ENCODE results near the gene CLDND1.

The CLDND1 gene

GRCh38 chr3:98551236-98551635 is 28.5 kb upstream of the CLDND1 start:
- no peak for DNase-seq

- no peak for DNase-seq
Observed at GRCh38 chr3:98550833-98551232, 28.1 kb upstream of the CLDND1 start.

- DNase-seq, result no peak
Observed at GRCh38 chr3:98548544-98548943, 25.8 kb upstream of the CLDND1 start.

- DNase-seq, result no peak
Observed at GRCh38 chr3:98545940-98546339, 23.2 kb upstream of the CLDND1 start.

- DNase-seq, result no peak
Observed at GRCh38 chr3:98542623-98543022, 19.9 kb upstream of the CLDND1 start.

- DNase-seq, result no peak
Observed at GRCh38 chr3:98541695-98542094, 19.0 kb upstream of the CLDND1 start.

GRCh38 chr3:98540346-98540745 is 17.6 kb upstream of the CLDND1 start:
- no peak for DNase-seq

- no peak for DNase-seq
Observed at GRCh38 chr3:98536456-98537017, 13.8 kb upstream of the CLDND1 start.

GRCh38 chr3:98534734-98535133 is 12.0 kb upstream of the CLDND1 start:
- no peak for DNase-seq

- DNase-seq, result no peak
Observed at GRCh38 chr3:98534168-98534567, 11.5 kb upstream of the CLDND1 start.

- DNase-seq, result no peak
Observed at GRCh38 chr3:98532709-98533571, 10.2 kb upstream of the CLDND1 start.

- no peak for DNase-seq
Observed at GRCh38 chr3:98532275-98532637, 9.6 kb upstream of the CLDND1 start.

- DNase-seq, result no peak
Observed at GRCh38 chr3:98531622-98532274, 9.0 kb upstream of the CLDND1 start, which contains the start of gene GPR15. Gene GPR15 (plus strand): TSS chr3:98531978. CDS start chr3:98532034, 56 bp downstream.

- DNase-seq, result no peak
Observed at GRCh38 chr3:98530676-98531075, 8.0 kb upstream of the CLDND1 start.

- DNase-seq, result no peak
Observed at GRCh38 chr3:98529856-98530459, 7.3 kb upstream of the CLDND1 start.

GRCh38 chr3:98528474-98529346 is 6.0 kb upstream of the CLDND1 start:
- DNase-seq, result no peak

GRCh38 chr3:98525494-98525893 is 2.8 kb upstream of the CLDND1 start:
- DNase-seq, result no peak

GRCh38 chr3:98521897-98522543 is 682 bp downstream of the CLDND1 start:
- DNase-seq, result peak; percentile 17

GRCh38 chr3:98519351-98519750 is 3.4 kb downstream of the CLDND1 start:
- DNase-seq, result no peak

GRCh38 chr3:98518816-98519215 is 3.9 kb downstream of the CLDND1 start:
- DNase-seq, result no peak

- no peak for DNase-seq
Observed at GRCh38 chr3:98514948-98515347, 7.8 kb downstream of the CLDND1 start.

GRCh38 chr3:98513736-98514135 is 9.0 kb downstream of the CLDND1 start:
- no peak for DNase-seq

Data from NCI-H774 (cell line).